HAP-1 (cell line): ENCODE data around the gene SLX4IP.
A peak's percentile ranks its signal among the peaks of the same experiment; 100 is the strongest.

Source experiments
- DNase-seq, 2 experiments: peaks; one replicate each; pipeline ENCODE4 v3.0.0-alpha.2; 2016 to 2020; ENCODE audit warnings: low spot score in 2 of 2
- H3K27me3 ChIP-seq: fragments of 250-450 bp; sonication (Bioruptor Pico); 2 replicates; pipeline ENCODE4 v1.5.1; 2020; ENCODE audit warnings: low read depth, mild to moderate bottlenecking, moderate library complexity
- H3K36me3 ChIP-seq: fragments of 250-450 bp; sonication (Bioruptor Pico); replicated peaks from 2 replicates; pipeline ENCODE4 v1.5.1; 2020; ENCODE audit warnings: mild to moderate bottlenecking
- H3K4me1 ChIP-seq: fragments of 250-450 bp; sonication (Bioruptor Pico); 2 replicates; pipeline ENCODE4 v1.5.1; 2020; ENCODE audit warnings: mild to moderate bottlenecking
- H3K4me3 ChIP-seq: fragments of 250-450 bp; sonication (Bioruptor Pico); 2 replicates; pipeline ENCODE4 v1.5.1; 2020; ENCODE audit warnings: mild to moderate bottlenecking, moderate library complexity
- H3K9me3 ChIP-seq: fragments of 250-450 bp; sonication (Bioruptor Pico); 2 replicates; pipeline ENCODE4 v1.5.1; 2020; ENCODE audit warnings: mild to moderate bottlenecking, moderate library complexity
- in situ Hi-C: fragments of 300-500 bp; cut with MboI; formaldehyde crosslinking; loops from 3 replicates; pipeline ENCODE4 v1.14.3; 2020; ENCODE audit warnings: low sequenced_read_pairs, inconsistent platforms, mixed read lengths

Gene SLX4IP

DNA sequence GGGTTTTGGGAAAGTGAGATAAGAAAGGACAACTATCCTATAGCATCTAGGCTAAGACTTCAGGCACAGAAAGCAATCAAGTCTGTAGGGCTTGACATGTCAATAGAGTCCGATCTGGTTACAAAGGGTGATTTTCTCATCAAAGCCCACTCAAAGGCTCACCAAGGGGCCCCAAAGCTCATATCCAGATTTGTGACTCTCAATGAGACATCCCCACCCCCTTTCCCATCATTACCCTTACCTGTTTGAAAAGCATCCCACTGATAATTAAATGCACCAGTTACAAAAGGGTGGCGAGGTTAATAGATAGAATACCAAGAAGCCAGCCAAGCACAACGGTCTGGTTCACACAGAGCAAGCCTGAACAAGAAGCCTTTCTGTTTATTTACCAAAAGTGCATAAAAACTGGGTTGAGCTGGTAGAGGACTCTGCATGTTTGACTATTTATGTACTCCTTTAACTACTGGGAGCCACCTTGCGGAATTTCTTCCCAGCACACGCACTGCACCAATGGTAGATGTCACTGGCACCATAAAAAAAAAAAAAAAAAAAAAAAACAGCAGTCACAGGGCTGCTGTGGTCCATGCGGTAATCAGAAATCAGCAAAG lies 232.6 kb downstream of the SLX4IP start:
- peaks cover 14% of the 10 kb centered on the region for H3K36me3 ChIP-seq
- H3K27me3 ChIP-seq: no peaks in the 10 kb centered on the region
- H3K4me3 ChIP-seq: no peak overlapping the region
- peaks cover 54% of the 10 kb centered on the region for H3K4me1 ChIP-seq
- no peaks in the 10 kb centered on the region for H3K9me3 ChIP-seq
- DNase-seq: no peak
- in situ Hi-C loops: no loop called here

DNA sequence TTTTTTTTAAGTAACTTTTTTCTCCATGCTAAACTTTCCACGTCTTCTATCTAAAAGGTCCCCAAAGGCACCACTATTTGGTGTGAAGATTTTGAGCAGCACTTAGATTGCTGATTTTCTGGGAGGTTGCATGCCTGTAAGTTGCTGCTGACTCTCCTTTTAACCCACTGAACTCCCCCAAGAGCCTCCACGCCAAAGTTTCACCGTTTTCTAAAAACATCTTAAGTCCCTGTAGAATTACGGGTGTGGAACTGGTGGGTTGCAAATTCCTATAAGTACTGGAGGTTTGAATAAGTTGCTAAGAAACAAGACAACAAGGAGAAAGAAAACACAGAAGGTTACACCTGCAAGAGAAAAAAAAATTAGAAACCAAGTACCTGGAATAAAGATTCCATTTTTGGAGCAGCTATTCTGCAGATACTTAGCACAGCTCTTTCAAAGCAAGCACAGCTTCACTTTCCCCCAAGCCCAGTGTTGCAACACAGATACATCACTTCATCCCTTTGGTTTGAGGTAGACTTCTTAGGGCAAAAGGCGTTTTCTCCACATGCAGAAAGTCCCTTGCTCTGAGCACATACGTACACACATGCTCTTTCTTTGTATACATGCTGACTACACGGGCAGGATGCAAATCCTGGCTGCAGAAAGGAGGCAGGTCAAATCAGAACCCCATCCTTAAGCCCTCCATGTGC lies 233.7 kb downstream of the SLX4IP start:
- H3K9me3 ChIP-seq: no peaks in the 10 kb centered on the region
- no peaks in the 10 kb centered on the region for H3K27me3 ChIP-seq
- in situ Hi-C loops: no loop called here
- H3K36me3 ChIP-seq: peaks cover 7% of the 10 kb centered on the region
- H3K4me1 ChIP-seq: peaks cover 54% of the 10 kb centered on the region
- no peak for DNase-seq
- no peak overlapping the region for H3K4me3 ChIP-seq

- H3K4me1 ChIP-seq: peaks cover 45% of the 10 kb centered on the region
- no peak overlapping the region for H3K4me3 ChIP-seq
- in situ Hi-C loops: no loop called here
- no peaks in the 10 kb centered on the region for H3K27me3 ChIP-seq
- DNase-seq: no peak
- no peaks in the 10 kb centered on the region for H3K9me3 ChIP-seq
- peaks cover 5% of the 10 kb centered on the region; the same call in 1 of the 2 replicates for H3K36me3 ChIP-seq
Measured at GRCh38 chr20:10669843-10670446, 234.8 kb downstream of the SLX4IP start.

- Histone ChIP-seq H3K4me1 (peaks cover 41% of the 10 kb centered on the region), H3K9me3 (no peaks in the 10 kb centered on the region), H3K27me3 (no peaks in the 10 kb centered on the region), H3K4me3 (peak overlapping the region; percentile 54), H3K36me3 (peaks cover 5% of the 10 kb centered on the region; the same call in 1 of the 2 replicates)
- DNase-seq: peak in 1 of 2 experiments; percentile 35
- in situ Hi-C loops: no loop called here
Measured at GRCh38 chr20:10670501-10671220, 235.6 kb downstream of the SLX4IP start.

GRCh38 chr20:10671221-10671918 lies 236.3 kb downstream of the SLX4IP start:
- peaks cover 5% of the 10 kb centered on the region; the same call in 1 of the 2 replicates for H3K36me3 ChIP-seq
- in situ Hi-C loops: no loop called here
- no peaks in the 10 kb centered on the region for H3K9me3 ChIP-seq
- peak overlapping the region; percentile 54 for H3K4me3 ChIP-seq
- DNase-seq: peak in 1 of 2 experiments; percentile 57
- H3K27me3 ChIP-seq: no peaks in the 10 kb centered on the region
- peaks cover 35% of the 10 kb centered on the region for H3K4me1 ChIP-seq

DNA sequence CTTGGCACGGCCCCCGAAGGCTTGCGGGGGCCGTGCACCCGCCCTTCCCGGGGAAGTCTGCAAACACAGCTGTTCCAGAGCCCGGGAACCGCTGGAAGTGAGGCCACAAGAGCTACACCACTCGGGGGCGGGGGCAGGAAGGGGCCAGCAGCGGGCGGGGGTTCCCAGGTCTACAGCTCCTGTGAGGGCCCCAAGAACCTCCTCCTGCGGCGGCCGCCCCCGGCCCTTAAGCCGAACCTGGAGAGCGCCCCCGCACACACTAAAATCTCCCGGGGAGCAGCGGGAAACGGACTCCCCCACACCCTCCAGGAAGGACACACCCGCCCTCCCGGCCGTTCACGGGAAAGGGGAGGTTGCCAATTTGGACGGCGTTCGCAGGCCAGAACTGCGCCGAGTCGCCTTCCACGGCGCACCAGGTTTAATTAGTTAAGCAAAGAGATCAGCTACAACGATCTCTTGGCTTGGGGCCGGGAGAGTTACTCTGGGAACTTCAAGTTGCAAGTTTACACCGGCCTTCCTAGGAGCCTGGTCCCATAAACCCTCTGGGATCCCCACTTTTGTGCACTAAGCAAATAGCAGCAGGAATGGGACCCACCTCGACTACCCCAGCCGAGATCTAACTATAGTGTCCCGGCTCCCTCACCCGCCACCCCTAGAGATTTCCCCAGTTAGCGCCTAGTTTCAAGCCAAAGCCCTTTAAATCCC lies 237.0 kb downstream of the SLX4IP start:
- H3K27me3 ChIP-seq: no peaks in the 10 kb centered on the region
- no peaks in the 10 kb centered on the region for H3K9me3 ChIP-seq
- in situ Hi-C loops: no loop called here
- peak overlapping the region; percentile 54 for H3K4me3 ChIP-seq
- peaks cover 5% of the 10 kb centered on the region; the same call in 1 of the 2 replicates for H3K36me3 ChIP-seq
- H3K4me1 ChIP-seq: peaks cover 34% of the 10 kb centered on the region
- DNase-seq: peak in 1 of 2 experiments; percentile 65

DNA sequence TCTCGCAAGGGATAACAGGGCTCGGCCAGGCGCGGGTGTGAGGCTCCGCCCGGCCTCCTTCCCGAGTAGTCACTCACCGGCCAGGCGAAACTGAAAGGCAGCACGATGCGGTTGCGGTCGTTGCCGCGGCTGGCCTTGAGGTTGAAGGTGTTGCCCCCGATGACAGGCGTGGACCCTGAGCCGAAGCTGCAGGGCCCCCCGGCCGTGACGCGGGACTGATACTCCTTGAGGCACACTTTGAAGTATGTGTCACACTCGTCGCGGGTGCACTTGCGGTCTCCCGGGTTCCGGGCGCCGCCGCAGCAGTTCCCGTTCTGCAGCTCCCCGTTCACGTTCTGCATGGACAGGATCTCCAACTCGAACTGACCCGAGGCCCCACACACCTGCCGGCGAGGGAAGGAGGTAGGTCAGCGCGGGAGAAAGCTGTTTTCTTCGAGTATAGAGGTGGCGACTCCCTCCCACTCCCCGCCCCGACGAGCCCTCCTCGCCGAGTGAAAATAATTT lies 237.6 kb downstream of the SLX4IP start:
- H3K27me3 ChIP-seq: no peaks in the 10 kb centered on the region
- H3K9me3 ChIP-seq: no peaks in the 10 kb centered on the region
- H3K36me3 ChIP-seq: peaks cover 5% of the 10 kb centered on the region; the same call in 1 of the 2 replicates
- DNase-seq: peak in 1 of 2 experiments; percentile 67
- H3K4me3 ChIP-seq: peak overlapping the region; percentile 54
- peaks cover 28% of the 10 kb centered on the region for H3K4me1 ChIP-seq
- in situ Hi-C loops: no loop called here

DNA sequence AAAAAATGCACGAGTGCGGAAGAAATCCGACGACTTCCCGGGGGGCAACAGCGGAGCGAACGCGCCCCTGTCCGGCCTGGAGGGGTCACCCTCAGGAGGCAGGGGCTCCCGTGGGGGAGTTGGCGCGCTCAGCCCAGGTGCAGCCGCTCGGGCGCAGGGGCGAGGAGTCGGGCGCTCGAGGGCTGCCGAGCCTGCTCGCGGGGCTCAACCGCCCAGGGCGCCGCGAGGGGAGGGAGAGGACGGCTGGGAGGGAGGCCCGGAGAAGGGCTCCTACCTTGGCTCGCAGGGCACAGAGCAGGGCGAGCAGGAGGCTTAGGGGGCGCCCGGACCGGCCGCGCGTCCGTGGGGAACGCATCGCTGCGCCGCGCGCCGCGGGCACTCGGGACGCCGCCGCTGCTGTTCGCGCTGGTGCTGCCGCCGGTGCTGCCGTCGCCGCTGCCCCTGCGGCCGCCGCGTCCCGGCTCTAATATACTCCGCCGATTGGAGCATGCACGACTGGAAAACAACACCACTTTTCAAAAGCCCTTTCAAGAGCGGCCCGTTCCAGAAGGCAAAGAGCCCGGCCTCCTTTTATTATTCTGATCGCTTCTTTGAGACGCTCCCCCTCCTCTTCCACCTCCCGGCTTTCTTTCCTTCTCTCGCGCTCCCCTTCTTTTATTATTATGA lies 238.2 kb downstream of the SLX4IP start:
- Histone ChIP-seq H3K4me1 (peaks cover 27% of the 10 kb centered on the region), H3K36me3 (peaks cover 3% of the 10 kb centered on the region; the same call in 1 of the 2 replicates), H3K4me3 (peak overlapping the region; percentile 54), H3K9me3 (no peaks in the 10 kb centered on the region), H3K27me3 (no peaks in the 10 kb centered on the region)
- DNase-seq: peak in 1 of 2 experiments; percentile 90
- in situ Hi-C loops: no loop called here

GRCh38 chr20:10673842-10674683 lies 239.0 kb downstream of the SLX4IP start, which contains the start of gene JAG1:
TSS of gene JAG1 (minus strand) at chr20:10673999. CDS start at chr20:10673530, 469 bp downstream.
- 0 out of 2 replicates have a peak, but pooled peaks cover 1% of the 10 kb centered on the region for H3K36me3 ChIP-seq
- peaks cover 22% of the 10 kb centered on the region for H3K4me1 ChIP-seq
- H3K4me3 ChIP-seq: peak within 1 kb of the TSS; percentile 54
- in situ Hi-C loops: no loop called here
- no peaks in the 10 kb centered on the region for H3K27me3 ChIP-seq
- DNase-seq: peak; percentile 95 to 99
- H3K9me3 ChIP-seq: no peaks in the 10 kb centered on the region

- in situ Hi-C loops: no loop called here
- peak; percentile 69 to 85 for DNase-seq
- H3K4me1 ChIP-seq: peaks cover 21% of the 10 kb centered on the region
- H3K27me3 ChIP-seq: no peaks in the 10 kb centered on the region
- H3K9me3 ChIP-seq: no peaks in the 10 kb centered on the region
- peak overlapping the region; percentile 54 for H3K4me3 ChIP-seq
- H3K36me3 ChIP-seq: no peaks in the 10 kb centered on the region
Measured at GRCh38 chr20:10674684-10675449, 239.8 kb downstream of the SLX4IP start.

- H3K4me1 ChIP-seq: peaks cover 17% of the 10 kb centered on the region
- H3K36me3 ChIP-seq: no peaks in the 10 kb centered on the region
- no peaks in the 10 kb centered on the region for H3K9me3 ChIP-seq
- DNase-seq: no peak
- no peaks in the 10 kb centered on the region for H3K27me3 ChIP-seq
- H3K4me3 ChIP-seq: no peak overlapping the region
- in situ Hi-C loops: no loop called here
Measured at GRCh38 chr20:10675450-10675848, 240.3 kb downstream of the SLX4IP start.
